Glutamatergic neuron (in vitro differentiated cells): ENCODE results near the gene TATDN2. TPM values are rescaled to one million over a fixed set of nuclear protein-coding genes. Genes with fewer than 3 reads are reported as not detected.

Experiments used
- DNase-seq: peaks from one replicate; pipeline ENCODE4 v3.0.0; 2022
- H3K27ac Mint-ChIP-seq: one replicate; pipeline ENCODE4 v1.8.0; 2020; ENCODE audit warnings: mild to moderate bottlenecking, mixed read lengths, inconsistent platforms; ENCODE audit not compliant: unreplicated experiment
- H3K27me3 Mint-ChIP-seq: one replicate; pipeline ENCODE4 v1.8.0; 2020; ENCODE audit warnings: mild to moderate bottlenecking, moderate library complexity, mixed read lengths, inconsistent platforms; ENCODE audit not compliant: unreplicated experiment
- H3K36me3 Mint-ChIP-seq: one replicate; pipeline ENCODE4 v1.8.0; 2020; ENCODE audit warnings: mild to moderate bottlenecking, mixed read lengths, inconsistent platforms; ENCODE audit not compliant: unreplicated experiment
- H3K4me1 Mint-ChIP-seq: one replicate; pipeline ENCODE4 v1.8.0; 2020; ENCODE audit warnings: mild to moderate bottlenecking, low read depth, mixed read lengths, inconsistent platforms; ENCODE audit not compliant: unreplicated experiment
- H3K4me3 Mint-ChIP-seq: one replicate; pipeline ENCODE4 v1.8.0; 2020; ENCODE audit warnings: mild to moderate bottlenecking, mixed read lengths, inconsistent platforms; ENCODE audit not compliant: unreplicated experiment
- H3K9me3 Mint-ChIP-seq: one replicate; pipeline ENCODE4 v1.8.0; 2020; ENCODE audit warnings: mild to moderate bottlenecking, moderate library complexity, mixed read lengths, inconsistent platforms; ENCODE audit not compliant: unreplicated experiment
- CTCF ChIP-seq: fragments of 200-600 bp; sonication (generic); IDR thresholded peaks from one replicate; pipeline ENCODE4 v1.5.0; 2021; ENCODE audit not compliant: partially characterized antibody, unreplicated experiment
- long read RNA-seq: library from polyadenylated mRNA; unstranded; transcript quantifications from one replicate; pipeline ENCODE4 v2.0.0, GENCODE V29; 2020; ENCODE audit not compliant: unreplicated experiment
- total RNA-seq: library from RNA; stranded (reverse); fragmentation: NEBNext Ultra II Directional; extraction: Animal tissue kit (Norgen Biotek cat#: 25700); gene quantifications from one replicate; pipeline ENCODE4 v1.2.1, GENCODE V29; 2021; ENCODE audit not compliant: unreplicated experiment

The TATDN2 gene
- total RNA-seq, result 24.7 TPM
- long read RNA-seq, result 0 reads

GRCh38 chr3:10248184-10248983, at the start of gene TATDN2:
TSS of gene TATDN2 (plus strand) at chr3:10248459. CDS start at chr3:10249201, 742 bp downstream.
- peaks cover 8% of the 10 kb centered on the region for H3K9me3 Mint-ChIP-seq
- H3K4me1 Mint-ChIP-seq, result peaks cover 2% of the 10 kb centered on the region
- TF ChIP-seq CTCF, result no peak
- H3K36me3 Mint-ChIP-seq, result peaks cover 4% of the 10 kb centered on the region
- H3K4me3 Mint-ChIP-seq, result peak within 1 kb of the TSS; percentile 91
- peak; percentile 90 for DNase-seq
- H3K27ac Mint-ChIP-seq, result peak within 1 kb of the TSS; percentile 75
- peaks cover 2% of the 10 kb centered on the region for H3K27me3 Mint-ChIP-seq

GRCh38 chr3:10198761-10199649, 49.3 kb upstream of the TATDN2 start:
- no peak for DNase-seq
- peaks cover 2% of the 10 kb centered on the region for H3K9me3 Mint-ChIP-seq
- no peak overlapping the region for H3K4me3 Mint-ChIP-seq
- no peak overlapping the region for H3K27ac Mint-ChIP-seq
- no peaks in the 10 kb centered on the region for H3K36me3 Mint-ChIP-seq
- TF ChIP-seq CTCF, result no peak
- H3K4me1 Mint-ChIP-seq, result peaks cover 4% of the 10 kb centered on the region
- no peaks in the 10 kb centered on the region for H3K27me3 Mint-ChIP-seq

GRCh38 chr3:10204921-10205320, 43.3 kb upstream of the TATDN2 start:
- Mint-ChIP-seq H3K9me3 (no peaks in the 10 kb centered on the region), H3K27me3 (no peaks in the 10 kb centered on the region), H3K36me3 (no peaks in the 10 kb centered on the region), H3K27ac (no peak overlapping the region), H3K4me1 (peaks cover 3% of the 10 kb centered on the region), H3K4me3 (no peak overlapping the region)
- DNase-seq, result no peak
- no peak for TF ChIP-seq CTCF

GRCh38 chr3:10205451-10206165, 42.7 kb upstream of the TATDN2 start:
- Mint-ChIP-seq H3K4me1 (peaks cover 3% of the 10 kb centered on the region), H3K27ac (no peak overlapping the region), H3K27me3 (no peaks in the 10 kb centered on the region), H3K9me3 (no peaks in the 10 kb centered on the region), H3K36me3 (no peaks in the 10 kb centered on the region), H3K4me3 (no peak overlapping the region)
- DNase-seq, result no peak
- TF ChIP-seq CTCF, result no peak
